NK-92 treated with Interleukin-12 subunit alpha and Interleukin-12 subunit beta, amount 100 ng/mL, for 24 hours (cell line): ENCODE results near the gene RASGRF1.

ENCODE experiments used
- DNase-seq: peaks from one replicate; lab custom pipeline; 2025; lab: John Stamatoyannopoulos, UW

Gene RASGRF1

DNA sequence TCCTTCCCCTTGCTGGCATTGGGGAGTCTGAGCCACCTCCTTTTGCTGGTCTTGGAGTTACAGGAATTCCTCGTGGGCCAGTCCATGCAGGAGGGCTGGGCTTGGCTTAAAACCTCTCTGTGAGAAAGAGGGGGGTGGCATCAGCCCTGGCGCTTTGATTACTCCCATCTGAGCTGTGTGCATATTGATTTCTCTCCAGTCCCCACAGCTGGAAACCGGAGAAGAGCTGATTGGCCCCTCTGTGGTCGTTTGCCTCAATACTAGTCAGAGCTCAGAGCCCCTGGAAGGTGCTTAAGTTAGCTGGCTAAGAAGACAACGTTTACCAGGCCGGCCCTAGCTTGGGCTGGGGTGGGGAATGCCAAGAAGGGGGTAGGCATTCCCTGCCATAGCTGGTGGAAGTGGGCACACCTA lies 4.0 kb upstream of the RASGRF1 start:
- no peak for DNase-seq

DNA sequence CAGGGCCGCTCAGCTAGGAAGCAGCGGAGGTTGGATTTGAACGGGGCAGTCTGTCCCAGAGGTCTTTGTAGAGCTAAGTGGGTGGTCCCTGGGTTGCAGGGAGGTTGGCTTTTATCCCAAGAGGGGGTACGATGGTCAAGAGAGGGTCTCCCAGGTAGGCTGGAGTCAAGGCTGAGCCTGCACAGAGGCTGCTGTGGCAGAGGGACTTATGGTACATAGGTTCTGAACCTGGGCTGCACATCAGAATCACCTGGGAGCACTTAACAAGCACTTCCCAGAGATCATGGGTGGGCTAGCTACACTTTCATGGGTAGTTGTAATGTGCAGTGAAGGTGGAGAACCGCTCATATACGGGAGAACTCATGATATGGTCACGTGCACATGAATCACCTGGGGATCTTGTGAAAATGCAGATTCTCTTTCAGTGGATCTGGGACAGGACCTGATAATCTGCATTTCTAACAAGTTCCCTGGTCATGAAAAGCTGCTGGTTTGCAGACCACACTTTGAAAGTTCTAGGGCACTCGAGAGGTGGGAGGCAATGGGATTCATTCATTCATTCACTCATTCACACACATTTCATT lies 2.9 kb upstream of the RASGRF1 start:
- DNase-seq: no peak

DNA sequence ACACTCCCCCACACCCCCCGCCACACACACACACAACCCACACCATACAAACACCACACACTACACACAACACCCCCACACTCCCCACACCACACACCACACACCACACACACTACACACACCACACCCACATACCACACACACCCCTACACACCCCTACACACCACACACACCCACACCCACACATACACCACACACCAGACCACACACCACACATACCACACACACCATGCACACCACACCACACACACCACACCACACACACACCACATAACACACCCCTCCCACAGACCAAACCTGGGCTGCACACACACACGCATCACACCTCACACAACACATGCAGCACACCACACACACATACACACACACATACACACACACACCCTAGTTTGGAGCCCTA lies 1.8 kb upstream of the RASGRF1 start:
- no peak for DNase-seq

DNA sequence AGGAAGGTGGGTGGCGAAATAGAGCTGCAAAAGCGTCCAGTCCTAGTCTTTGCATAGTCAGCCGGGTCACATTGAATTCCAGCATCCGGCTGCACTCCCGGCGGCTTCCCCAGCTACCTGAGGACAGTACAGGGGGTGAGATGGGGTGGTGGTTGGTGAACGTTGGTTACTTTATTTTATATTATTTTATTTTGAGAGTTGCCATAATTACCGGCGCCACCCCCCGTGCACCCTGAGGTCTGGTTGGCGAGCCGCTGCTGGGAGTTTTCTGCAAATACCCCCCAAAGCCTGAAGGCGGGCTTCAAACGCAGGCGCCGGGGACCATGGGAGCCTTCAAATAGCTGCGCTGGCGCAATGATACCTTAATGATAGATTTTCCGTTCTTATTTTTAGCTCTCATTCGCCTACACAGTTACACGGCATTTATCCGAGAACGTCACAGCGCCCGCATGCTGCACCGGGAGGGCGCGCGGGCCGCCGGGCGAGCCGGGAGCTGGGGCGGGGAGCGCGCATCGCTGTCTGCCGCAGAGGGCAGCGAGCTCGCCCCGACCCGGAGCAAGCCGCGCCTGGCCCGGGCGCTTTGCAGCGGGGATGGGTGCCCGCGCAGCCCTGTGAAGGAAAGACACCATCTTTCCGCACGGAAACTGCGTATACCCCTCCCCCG lies 756 bp upstream of the RASGRF1 start:
- DNase-seq: no peak

DNA sequence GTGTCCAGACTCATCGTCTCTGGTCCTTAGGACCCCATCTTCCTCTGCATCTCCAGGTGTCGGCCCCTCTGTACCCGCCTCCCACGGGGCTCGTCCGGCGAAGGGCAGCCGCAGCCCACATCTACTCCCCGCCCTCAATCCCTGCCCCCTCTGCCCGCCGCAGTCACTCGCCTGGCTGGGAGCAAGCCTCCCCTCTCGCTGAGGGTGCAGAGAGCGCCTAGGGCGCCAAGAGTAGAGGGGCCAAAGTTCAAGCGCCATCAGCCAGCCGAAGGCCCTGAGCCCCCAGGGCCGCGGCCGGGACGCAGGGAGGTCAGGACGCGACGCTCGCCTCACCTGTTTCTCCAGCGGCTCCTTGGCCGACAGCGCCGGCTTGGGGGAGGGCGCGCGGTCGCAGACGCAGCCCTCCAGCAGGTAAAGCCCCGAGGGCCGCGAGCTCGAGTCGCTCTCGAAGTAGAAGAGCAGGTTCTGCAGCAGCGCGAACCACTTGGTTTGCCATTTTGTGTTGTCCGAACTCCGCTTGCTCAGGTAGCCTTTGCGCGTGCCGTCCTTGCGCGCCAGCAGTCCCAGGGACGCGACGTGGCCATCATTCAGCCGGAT lies 592 bp downstream of the RASGRF1 start:
- DNase-seq: no peak

DNA sequence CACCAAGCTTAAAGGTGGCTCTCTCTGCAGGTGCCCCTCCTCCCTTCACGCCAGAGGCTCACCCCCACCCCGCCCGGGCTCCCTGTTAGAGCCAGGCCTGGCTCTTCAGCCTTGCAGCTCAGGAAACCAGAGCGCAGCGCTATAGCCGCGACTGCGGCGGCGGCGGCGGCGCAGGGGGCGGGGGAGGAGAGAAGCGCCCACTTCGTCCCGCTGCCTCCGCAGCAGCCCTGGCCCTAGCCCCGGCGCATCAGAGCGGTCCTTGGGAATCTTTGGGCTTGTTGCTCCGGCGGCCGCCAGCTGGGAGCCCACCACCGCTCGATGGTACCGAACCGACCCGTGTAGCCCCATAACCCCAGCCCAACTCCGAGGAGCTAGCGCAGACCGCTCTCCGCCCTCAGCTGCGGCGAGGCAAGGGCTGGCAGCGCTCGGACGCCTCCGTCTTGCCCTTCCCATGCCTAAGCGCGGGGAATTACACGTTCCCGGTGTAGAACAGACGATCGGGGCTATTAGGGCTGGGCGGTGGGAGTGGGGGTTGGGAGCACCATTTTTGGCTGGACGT lies 1.2 kb downstream of the RASGRF1 start:
- DNase-seq: no peak

DNA sequence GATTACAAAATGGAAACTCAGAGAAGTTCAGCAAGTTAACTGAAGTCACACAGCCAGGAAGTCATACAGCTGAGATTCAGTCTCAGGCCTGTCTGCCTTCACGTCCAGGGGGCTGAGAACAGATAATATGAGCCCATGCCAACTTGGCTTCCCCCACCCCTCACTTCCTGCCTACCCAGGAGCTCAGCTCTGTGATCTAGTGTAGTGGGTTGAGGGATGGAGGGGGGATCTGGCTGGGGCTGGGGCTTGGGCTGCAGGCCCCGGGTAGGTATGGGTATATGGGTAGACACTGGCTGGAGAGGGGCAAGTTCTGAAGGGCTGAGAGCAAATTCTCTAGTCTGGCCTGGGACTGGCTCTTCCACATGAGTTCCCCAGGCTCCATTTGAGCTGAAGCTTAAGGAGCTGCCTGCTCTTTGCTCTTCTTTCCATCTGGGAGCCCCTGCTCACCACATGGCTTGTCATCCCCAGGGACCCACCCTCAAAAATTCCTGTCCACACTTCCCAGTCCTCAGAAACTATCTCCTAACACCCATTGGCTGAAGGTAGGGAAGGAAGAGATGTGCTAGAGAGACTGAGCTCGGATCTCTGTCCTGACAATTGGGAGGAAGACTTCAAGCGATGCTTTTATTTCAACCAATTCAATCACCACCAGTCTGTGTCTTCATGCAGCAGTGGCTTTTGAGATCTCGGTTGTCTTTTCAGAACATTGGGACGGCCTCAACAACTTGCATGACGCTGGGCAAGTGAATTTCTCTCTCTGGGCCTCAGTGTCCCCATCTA lies 2.0 kb downstream of the RASGRF1 start:
- no peak for DNase-seq

DNA sequence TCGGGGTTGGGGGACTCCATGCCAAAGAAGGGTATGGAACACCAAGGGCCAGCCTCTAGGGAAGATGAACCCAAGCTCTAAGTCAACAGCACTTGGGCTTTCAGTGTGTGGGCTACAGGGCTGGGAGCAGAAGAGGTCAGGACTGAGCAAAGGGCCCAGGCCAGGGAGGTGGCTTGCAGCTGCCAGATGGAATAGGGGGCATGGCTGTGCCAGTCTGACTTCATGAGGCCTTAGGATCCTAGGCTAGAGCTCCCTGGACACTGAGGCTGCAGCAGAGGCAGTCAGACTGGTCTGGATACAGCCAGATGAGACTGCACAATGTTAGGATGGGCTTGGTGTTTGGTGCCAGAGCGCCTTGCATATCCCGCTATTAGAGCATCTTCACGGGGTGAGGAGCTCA lies 3.8 kb downstream of the RASGRF1 start:
- no peak for DNase-seq

DNA sequence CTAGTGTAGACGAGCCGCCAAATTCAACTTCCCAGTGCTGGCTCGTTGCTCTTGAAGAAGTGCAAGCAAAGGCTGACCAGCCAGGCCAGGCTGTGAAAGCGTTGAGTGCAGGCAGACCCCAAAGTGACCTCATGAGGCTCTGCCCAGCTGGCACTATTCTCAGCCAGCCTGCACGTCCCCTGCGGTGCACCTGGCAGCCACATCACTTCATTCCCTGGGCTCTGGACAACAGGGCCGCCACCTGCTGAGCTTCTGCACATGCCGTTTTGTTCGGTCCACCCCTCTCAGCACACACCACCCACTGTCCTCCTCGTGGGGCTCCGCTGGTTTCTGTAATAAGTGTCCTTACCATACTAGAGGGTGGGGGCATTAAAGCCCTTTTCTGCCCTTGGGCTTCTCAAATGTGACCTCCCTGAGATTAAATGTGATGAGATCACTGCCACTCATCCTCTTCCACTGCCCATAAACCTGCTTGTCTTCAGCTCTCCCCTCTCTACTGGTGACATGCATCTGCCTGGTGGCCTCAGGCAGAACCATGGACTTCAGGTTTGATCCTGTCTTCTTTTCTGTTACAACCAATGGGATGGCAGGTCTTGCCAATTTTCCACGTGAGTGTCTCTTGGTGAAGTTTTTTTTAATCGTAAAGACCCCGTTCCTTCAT lies 6.1 kb downstream of the RASGRF1 start:
- no peak for DNase-seq

DNA sequence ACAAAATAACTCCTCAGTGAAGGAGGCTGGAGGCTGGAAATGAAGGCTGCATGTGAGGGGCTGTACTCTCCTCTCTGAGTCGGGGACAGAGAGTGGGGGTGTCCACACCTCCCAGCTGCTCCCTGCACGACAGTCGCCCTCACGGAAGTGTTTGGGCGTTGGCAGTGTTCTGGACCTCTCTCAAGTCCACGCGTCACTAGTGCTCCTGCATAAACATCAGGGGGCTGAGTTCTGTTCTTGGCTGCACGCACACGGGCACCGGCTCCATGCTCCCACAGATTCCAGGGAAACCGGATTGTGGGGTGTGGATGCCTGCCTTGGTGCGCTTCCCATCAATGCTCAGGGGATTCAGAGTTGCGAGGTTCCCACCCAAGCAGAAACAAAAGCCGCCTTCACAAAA lies 7.4 kb downstream of the RASGRF1 start:
- DNase-seq: no peak

DNA sequence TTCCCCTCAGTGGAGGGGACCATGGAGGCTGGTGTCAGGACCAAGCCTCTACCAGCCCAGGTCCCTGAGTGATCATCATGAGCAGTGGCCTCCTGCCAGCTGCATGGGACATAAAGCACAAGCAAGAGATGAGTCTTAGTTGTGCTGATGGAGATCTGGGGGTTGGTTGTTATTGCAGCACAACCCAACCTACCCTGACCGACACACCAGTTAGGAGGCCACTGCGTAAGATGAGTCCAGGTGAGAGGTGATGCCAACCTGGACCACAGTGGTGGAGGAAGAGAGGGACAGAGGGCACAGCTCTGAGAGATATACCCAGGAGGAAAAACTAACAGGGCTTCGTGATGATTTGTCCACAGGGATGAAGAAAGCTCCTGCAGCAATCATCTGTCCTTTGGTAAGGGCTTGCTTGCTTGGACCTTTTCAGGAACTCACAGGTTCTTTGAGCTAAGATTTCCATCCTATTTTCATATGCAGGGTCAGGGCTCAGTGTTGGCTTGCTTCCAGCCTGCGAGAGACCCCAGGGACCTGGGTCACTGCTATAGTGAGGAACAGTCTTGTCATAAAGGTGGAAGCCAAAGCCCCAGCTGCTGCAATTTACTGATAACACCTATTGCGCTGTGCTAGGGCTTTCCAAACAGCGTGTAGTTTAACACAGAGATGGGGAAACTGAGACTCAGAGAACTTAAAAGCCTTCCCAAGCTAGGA lies 8.1 kb downstream of the RASGRF1 start:
- DNase-seq: no peak

DNA sequence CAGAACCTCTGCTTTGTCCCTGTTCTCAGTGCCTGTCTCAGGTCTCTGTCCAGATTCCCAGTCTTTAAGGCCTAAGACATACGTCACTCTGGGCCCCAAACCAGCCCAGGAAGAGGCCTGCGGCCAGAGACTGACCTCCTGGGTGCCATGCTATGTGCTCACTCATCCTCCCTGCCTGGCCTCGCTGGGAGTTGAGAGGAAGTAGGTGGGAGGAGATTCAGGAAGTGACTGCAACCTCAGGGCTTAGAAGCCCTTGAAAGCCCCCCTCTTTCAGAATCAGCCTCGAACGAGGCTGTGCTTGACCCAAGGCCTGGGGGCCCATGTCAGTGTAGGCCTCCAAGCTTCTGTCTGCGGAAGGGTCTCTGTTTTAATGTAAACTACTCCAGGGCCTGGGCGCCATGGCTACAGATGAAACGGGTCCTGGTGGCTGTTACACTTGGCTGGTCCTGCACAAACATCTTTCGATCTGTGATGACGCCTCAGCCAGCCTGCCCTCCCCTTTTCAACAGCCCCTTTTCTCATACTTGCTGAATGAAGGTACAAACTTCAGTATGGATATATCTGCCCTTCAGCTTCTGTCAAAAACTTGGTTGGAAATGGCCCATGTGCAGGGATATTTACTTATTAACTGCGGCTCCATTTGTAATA lies 11.7 kb downstream of the RASGRF1 start:
- DNase-seq: no peak

DNA sequence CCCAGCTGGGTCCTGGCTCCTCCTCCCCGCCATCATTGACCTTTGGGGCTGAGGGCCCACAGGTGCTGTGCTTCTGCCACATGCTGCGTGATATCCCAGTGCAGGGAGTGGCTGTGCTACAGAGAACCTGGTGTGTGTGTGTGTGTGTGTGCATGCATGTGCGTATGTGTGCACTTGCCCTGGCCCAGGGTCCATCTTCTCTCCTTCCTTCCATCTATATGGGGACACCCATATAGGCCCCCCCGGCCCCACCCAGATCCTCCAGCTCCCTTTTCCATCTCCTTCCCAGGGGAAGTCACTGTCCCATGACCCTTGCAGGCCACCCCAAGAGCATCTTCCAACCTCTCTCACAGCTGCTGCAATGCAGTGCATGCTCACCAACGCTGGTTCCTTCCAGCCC lies 12.6 kb downstream of the RASGRF1 start:
- DNase-seq: no peak

DNA sequence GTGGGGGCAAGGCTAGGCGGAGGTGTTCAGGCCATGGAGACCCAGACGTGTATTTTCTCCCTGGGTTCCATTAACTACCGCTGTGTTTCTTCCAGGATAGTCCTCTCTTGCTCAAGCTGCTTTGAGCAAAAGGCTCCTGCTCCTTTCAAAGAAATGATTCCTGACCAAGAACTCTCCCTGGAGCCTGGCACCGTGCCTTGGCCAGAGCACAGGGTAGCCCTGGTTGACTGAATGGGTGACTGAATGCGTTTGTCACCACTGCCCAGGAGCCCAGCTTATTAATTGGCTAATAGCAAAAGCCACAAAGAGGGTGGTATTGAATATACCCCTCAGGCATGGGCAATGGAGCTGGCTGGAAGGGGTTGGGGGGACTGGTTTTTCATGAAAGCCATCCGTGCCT lies 13.9 kb downstream of the RASGRF1 start:
- no peak for DNase-seq

DNA sequence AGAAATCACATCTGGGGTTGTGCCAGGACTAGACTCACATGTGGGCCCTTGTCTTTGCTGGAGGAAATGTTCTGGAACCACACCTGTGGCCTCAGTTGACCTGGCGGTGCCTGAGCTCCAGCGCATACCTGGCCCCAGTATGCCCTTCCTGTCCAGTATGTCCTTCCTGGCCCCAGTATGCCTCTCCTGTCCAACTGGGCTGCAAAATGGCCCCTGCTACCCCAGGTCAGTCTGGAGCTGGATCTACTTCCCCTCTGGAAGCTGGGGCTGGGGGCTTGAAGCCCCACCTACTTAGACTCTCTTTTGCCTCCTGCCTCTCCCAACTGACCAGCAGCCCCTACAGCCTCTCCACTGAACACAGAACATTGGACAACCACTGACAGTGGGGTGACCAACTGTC lies 15.3 kb downstream of the RASGRF1 start:
- DNase-seq: no peak

DNA sequence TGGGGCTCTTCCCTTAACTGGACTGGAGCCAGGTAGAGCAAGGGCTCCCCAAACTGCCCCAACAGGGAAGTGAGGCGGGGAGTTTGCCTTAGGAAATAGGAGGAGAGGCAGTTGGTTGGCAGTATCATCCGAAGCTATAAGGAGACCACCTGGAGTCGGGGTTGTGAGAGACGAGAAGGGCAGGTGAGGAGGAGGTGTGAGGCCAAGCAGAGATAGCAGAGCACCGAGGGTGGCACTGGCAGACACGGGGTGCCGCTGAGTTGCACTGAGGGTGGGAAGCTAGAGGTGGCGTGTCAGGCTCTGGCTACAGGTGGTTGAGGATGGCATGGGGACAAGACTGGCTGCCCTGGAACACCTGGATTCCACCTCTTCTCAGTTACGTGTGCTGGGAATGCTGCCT lies 17.2 kb downstream of the RASGRF1 start:
- no peak for DNase-seq

DNA sequence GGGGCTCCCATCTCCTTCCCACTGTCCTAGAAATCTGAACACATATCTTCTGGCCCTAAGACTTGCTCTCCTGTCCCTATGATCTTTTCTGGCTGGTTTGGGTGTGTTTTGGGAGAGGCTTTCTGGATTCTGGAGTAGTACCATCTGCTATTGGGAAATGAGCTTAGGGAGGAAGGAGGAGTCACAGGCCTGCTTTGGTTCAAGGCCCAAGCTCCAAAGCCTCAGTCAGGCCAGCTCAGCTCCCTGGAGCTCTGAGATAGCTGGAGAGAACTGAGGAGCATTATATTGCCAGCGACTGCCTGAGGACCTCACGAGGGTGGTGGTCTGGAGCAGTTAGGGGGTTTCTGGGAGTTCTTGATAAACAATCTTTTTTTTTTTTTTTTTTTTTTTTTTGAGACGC lies 18.7 kb downstream of the RASGRF1 start:
- DNase-seq: no peak

DNA sequence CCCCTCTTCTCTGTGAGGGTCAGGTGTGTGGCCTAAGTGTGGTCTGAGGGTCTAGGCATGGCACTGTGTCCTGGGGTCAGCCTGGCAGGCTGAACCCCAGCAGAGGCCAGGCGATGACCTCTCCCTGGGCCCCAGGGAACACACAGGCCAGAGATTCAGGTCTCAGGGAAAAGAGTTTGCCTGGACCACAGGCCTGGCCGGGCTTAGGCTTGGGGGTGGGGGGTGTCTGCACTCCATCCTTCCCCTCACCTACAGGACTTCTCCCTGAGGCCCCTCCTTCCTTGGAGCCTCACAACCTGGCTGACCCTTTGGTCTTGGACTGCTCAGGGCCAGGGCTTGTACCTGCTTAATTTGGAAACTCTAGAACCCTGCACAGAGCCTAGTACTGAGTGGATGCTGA lies 21.8 kb downstream of the RASGRF1 start:
- DNase-seq: no peak

DNA sequence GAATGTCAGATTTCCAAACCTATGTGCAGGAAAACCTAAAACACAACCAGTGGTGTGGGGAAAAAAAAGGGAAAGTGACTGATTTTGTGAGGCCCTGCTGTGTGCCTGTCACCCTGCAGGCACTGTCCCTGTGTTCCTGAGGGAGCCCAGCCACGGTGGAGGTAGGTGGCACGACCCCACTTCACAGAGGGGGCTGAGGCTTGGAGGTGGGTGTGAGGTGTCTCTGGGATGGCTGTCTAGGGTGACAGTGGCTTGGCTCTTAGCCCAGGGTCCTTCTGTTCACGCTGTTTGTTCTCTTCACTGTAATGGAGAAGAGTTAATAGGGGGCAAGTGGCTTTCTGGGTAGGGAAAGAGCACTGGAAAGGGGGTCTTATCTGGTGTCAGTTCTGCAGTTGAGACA lies 22.6 kb downstream of the RASGRF1 start:
- DNase-seq: no peak

DNA sequence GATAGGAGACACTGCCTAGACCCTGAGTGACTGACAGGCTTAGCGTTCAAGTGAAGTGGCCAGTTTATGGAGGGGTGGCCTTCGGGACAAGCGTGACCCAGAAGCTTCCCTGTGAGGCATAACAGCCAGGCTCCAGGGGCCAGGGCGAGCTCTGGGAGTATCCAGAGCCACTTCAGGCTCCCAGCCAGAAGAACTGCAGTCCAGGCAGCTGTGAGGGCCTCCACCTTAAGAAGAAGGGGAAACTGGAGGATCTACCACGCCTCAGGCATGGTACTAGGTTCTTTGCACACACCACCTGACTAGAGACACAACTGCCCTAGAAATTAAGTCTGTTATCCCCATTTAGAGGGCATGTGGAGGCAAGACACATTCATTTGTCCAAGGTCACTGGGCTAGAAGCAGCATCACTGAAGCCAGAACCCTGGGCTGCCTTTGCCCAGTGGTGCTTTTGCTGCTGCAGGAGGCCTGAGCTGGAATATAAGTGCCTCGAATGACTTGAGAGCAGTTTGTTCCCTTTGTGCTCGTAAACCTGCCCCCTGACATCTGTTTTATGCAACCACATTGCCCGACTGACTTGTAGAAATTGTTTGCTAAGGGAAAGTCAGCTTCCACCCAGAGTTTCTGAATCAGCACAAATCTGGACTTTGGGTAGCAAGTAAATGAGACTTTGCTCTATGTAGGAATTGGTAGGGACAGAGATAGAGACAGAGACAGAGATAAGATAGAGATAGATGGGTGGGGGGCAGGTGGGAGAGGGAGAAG lies 23.3 kb downstream of the RASGRF1 start:
- no peak for DNase-seq
